SJSA1 (cell line): ENCODE results near the gene NDC80. TPM values are rescaled to one million over a fixed set of nuclear protein-coding genes. Genes with fewer than 3 reads are reported as not detected.
A peak's percentile ranks its signal among the peaks of the same experiment; 100 is the strongest.
"Not testable (repeated sequence)": the region's sequence is repeated elsewhere in the genome, so short reads cannot be mapped to it uniquely, and the experiment has no call there.

Experiments used
- DNase-seq, 2 experiments: peaks; one replicate each; pipeline ENCODE4 v3.0.0-alpha.2; 2015 to 2020; ENCODE audit warnings: low spot score in 2 of 2, low read depth in 1 of 2
- H3K27ac ChIP-seq: fragments of 250-450 bp; sonication (Bioruptor Pico); 2 replicates; pipeline ENCODE4 v1.5.1; 2020; ENCODE audit warnings: mild to moderate bottlenecking, moderate library complexity
- H3K27me3 ChIP-seq: fragments of 250-450 bp; sonication (Bioruptor Pico); replicated peaks from 2 replicates; pipeline ENCODE4 v1.5.1; 2020; ENCODE audit warnings: mild to moderate bottlenecking, moderate library complexity
- H3K36me3 ChIP-seq: fragments of 250-450 bp; sonication (Bioruptor Pico); 2 replicates; pipeline ENCODE4 v1.5.1; 2020; ENCODE audit warnings: mild to moderate bottlenecking
- H3K4me1 ChIP-seq: fragments of 250-450 bp; sonication (Bioruptor Pico); replicated peaks from 2 replicates; pipeline ENCODE4 v1.6.1; 2021; ENCODE audit warnings: mild to moderate bottlenecking
- H3K4me3 ChIP-seq: fragments of 250-450 bp; sonication (Bioruptor Pico); 2 replicates; pipeline ENCODE4 v1.5.1; 2020; ENCODE audit warnings: mild to moderate bottlenecking
- H3K9me3 ChIP-seq: fragments of 250-450 bp; sonication (Bioruptor Pico); replicated peaks from 2 replicates; pipeline ENCODE4 v1.5.1; 2020; ENCODE audit warnings: mild to moderate bottlenecking
- total RNA-seq: library from RNA; depleted of rRNA; stranded (reverse); fragments of >200 nt; shearing (Covaris generic); gene quantifications from 2 replicates; pipeline ENCODE4 v1.2.3, GENCODE V29; 2014

NDC80 gene
- total RNA-seq, 1 experiment from 2014 or later = 69.6 TPM

- H3K36me3 ChIP-seq = peaks cover 9% of the 10 kb centered on the region; the same call in 1 of the 2 replicates
- DNase-seq = no peak
- H3K9me3 ChIP-seq = no peaks in the 10 kb centered on the region
- H3K27ac ChIP-seq = no peak overlapping the region
- H3K4me3 ChIP-seq = no peak overlapping the region
- H3K4me1 ChIP-seq = peaks cover 18% of the 10 kb centered on the region
- H3K27me3 ChIP-seq = no peaks in the 10 kb centered on the region
These were observed 32.5 kb upstream of the NDC80 start for GRCh38 chr18:2538844-2539243.

- H3K27ac ChIP-seq = no peak overlapping the region
- peaks cover 18% of the 10 kb centered on the region for H3K4me1 ChIP-seq
- H3K9me3 ChIP-seq = no peaks in the 10 kb centered on the region
- no peak for DNase-seq
- no peaks in the 10 kb centered on the region for H3K27me3 ChIP-seq
- peaks cover 6% of the 10 kb centered on the region; the same call in 1 of the 2 replicates for H3K36me3 ChIP-seq
- no peak overlapping the region for H3K4me3 ChIP-seq
These were observed 30.8 kb upstream of the NDC80 start for GRCh38 chr18:2540575-2540974.

DNA sequence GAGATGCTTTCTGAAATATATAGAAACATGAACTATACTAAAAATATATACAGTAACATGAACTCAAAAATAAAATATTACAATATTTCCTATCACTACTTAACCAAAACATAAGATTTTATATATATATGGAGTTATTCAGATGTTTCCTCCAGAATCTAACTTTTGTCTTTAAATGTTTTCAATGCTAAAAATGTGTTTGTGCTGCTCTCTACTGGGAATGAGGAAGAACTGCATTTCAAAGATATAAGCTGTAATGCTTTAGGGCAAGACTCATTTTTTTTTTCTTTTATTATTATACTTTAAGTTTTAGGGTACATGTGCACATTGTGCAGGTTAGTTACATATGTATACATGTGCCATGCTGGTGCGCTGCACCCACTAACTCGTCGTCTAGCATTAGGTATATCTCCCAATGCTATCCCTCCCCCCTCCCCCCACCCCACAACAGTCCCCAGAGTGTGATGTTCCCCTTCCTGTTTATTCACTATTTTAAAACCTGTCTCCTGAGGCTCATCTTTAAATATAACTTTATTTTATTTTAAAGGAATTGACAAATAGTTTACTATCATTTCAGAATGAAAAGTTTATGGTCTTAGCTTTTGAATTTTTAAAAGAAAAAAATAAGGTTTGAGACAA lies 29.3 kb upstream of the NDC80 start:
- not testable (repeated sequence) for DNase-seq, H3K27ac ChIP-seq, H3K36me3 ChIP-seq, H3K4me3 ChIP-seq, H3K9me3 ChIP-seq, H3K27me3 ChIP-seq, H3K4me1 ChIP-seq

- Histone ChIP-seq H3K27ac (no peak overlapping the region), H3K36me3 (peaks cover 9% of the 10 kb centered on the region; the same call in 1 of the 2 replicates), H3K27me3 (no peaks in the 10 kb centered on the region), H3K9me3 (no peaks in the 10 kb centered on the region), H3K4me1 (no peaks in the 10 kb centered on the region; the same call in 1 of the 2 replicates), H3K4me3 (no peak overlapping the region)
- no peak for DNase-seq
These were observed 26.2 kb upstream of the NDC80 start for GRCh38 chr18:2545155-2545554.

GRCh38 chr18:2547477-2548087 lies 23.8 kb upstream of the NDC80 start:
- H3K4me1 ChIP-seq = no peaks in the 10 kb centered on the region
- DNase-seq = peak in 1 of 2 experiments; percentile 37
- peaks cover 3% of the 10 kb centered on the region; the same call in 1 of the 2 replicates for H3K36me3 ChIP-seq
- H3K4me3 ChIP-seq = no peak overlapping the region
- H3K27me3 ChIP-seq = no peaks in the 10 kb centered on the region
- H3K9me3 ChIP-seq = no peaks in the 10 kb centered on the region
- no peak overlapping the region for H3K27ac ChIP-seq

- H3K9me3 ChIP-seq = no peaks in the 10 kb centered on the region
- H3K27ac ChIP-seq = no peak overlapping the region
- DNase-seq = no peak
- H3K4me3 ChIP-seq = no peak overlapping the region
- peaks cover 6% of the 10 kb centered on the region for H3K36me3 ChIP-seq
- H3K4me1 ChIP-seq = no peaks in the 10 kb centered on the region
- no peaks in the 10 kb centered on the region for H3K27me3 ChIP-seq
These were observed 21.9 kb upstream of the NDC80 start for GRCh38 chr18:2549462-2549861.

- H3K27me3 ChIP-seq = no peaks in the 10 kb centered on the region
- DNase-seq = no peak
- no peaks in the 10 kb centered on the region for H3K4me1 ChIP-seq
- no peaks in the 10 kb centered on the region for H3K9me3 ChIP-seq
- H3K4me3 ChIP-seq = no peak overlapping the region
- H3K27ac ChIP-seq = no peak overlapping the region
- H3K36me3 ChIP-seq = peaks cover 11% of the 10 kb centered on the region
These were observed 19.9 kb upstream of the NDC80 start for GRCh38 chr18:2551425-2551824.

- Histone ChIP-seq H3K27me3 (no peaks in the 10 kb centered on the region), H3K9me3 (no peaks in the 10 kb centered on the region), H3K4me1 (no peaks in the 10 kb centered on the region), H3K27ac (no peak overlapping the region), H3K4me3 (no peak overlapping the region), H3K36me3 (peaks cover 7% of the 10 kb centered on the region; the same call in 1 of the 2 replicates)
- DNase-seq = no peak
These were observed 16.7 kb upstream of the NDC80 start for GRCh38 chr18:2554696-2555095.

DNA sequence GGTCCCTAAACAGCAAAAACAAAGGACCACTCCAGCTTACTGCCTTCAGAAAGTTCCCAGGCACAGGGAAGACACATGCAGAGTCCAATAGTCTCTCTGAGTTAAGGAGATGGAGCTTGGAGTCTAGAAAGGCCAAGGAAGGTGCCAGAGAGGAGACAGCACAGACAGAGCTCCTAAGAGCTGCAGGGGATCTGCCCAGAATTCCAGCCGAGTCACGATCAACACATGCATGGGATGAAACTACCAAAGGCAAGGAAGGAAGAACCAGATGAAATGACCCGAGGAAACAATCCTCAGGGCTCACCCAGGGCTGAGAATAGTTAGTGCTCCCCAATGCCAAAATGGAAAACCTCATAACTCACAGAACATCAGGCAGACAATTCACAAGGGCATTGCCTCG lies 15.5 kb upstream of the NDC80 start:
- Histone ChIP-seq H3K4me3 (no peak overlapping the region), H3K4me1 (no peaks in the 10 kb centered on the region), H3K27me3 (no peaks in the 10 kb centered on the region), H3K27ac (no peak overlapping the region), H3K9me3 (no peaks in the 10 kb centered on the region), H3K36me3 (peaks cover 7% of the 10 kb centered on the region; the same call in 1 of the 2 replicates)
- DNase-seq = no peak

DNA sequence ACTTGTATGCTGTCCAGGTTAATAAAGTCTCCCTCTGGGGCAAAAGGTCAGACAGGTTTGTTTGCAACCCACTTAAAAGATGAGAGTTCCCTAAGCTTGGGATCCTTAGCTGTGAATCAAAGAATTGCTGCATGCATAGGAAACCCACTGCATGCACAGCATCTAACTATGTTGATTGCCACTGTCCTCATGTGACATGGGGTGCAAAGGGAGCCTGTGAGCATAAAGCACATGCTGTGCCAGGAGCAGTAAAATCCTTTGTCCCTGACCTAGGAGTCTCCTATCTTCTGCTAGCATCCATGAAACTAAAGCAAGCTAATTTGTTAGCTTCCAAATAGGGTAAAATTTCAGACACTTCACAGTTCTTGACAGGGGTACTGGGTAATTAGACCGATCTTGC lies 13.8 kb upstream of the NDC80 start:
- Histone ChIP-seq H3K36me3 (peaks cover 12% of the 10 kb centered on the region), H3K27ac (no peak overlapping the region), H3K4me1 (no peaks in the 10 kb centered on the region), H3K4me3 (no peak overlapping the region), H3K27me3 (no peaks in the 10 kb centered on the region), H3K9me3 (no peaks in the 10 kb centered on the region)
- DNase-seq = no peak

DNA sequence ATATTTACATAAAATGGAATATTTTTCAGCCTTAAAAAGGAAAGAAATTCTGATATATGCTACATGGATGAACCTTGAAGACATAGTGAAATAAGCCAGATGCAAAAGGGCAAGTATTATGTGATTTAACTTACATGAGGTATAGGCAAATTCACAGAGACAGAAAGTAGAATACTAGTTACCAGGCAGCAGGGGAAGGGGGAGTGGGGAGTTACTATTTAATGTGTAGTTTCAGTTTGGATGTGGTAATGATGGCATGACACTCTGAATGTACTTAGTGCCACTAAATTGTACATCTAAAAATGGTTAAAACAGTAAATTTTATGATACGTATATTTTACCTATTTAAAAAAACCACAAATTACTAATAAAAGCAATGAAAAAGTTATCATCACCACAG lies 12.1 kb upstream of the NDC80 start:
- no peak overlapping the region for H3K4me3 ChIP-seq
- no peaks in the 10 kb centered on the region for H3K4me1 ChIP-seq
- H3K9me3 ChIP-seq = no peaks in the 10 kb centered on the region
- H3K27me3 ChIP-seq = no peaks in the 10 kb centered on the region
- peaks cover 9% of the 10 kb centered on the region; the same call in 1 of the 2 replicates for H3K36me3 ChIP-seq
- no peak for DNase-seq
- H3K27ac ChIP-seq = no peak overlapping the region

DNA sequence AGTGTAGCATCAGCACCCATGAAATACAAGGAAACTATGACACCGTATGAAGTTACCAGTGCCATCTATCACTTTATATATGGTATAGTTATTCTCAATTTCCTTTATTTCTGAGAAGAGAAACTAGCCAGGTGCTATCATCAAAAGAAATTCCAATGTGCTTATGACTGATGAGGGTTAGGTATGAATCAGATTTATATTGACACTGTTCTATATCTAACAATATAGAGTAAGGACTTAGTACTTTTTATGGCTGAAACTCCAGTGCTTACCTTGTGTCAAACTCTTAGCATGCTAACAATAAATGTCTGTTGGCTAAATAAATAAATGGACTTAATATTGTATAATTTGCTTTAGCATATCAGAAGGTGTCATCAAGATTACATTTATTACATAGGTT lies 7.0 kb upstream of the NDC80 start:
- H3K4me1 ChIP-seq = no peaks in the 10 kb centered on the region
- no peaks in the 10 kb centered on the region for H3K27me3 ChIP-seq
- H3K27ac ChIP-seq = no peak overlapping the region

GRCh38 chr18:2568129-2568528 lies 3.2 kb upstream of the NDC80 start:
- no peak for DNase-seq
- no peak overlapping the region for H3K4me3 ChIP-seq
- H3K27ac ChIP-seq = no peak overlapping the region
- no peaks in the 10 kb centered on the region for H3K27me3 ChIP-seq
- H3K9me3 ChIP-seq = no peaks in the 10 kb centered on the region
- H3K36me3 ChIP-seq = peaks cover 15% of the 10 kb centered on the region
- peaks cover 11% of the 10 kb centered on the region; the same call in 1 of the 2 replicates for H3K4me1 ChIP-seq

More for the DNA sequence above, 7.0 kb upstream of the NDC80 start:
- H3K36me3 ChIP-seq = peaks cover 9% of the 10 kb centered on the region; the same call in 1 of the 2 replicates
- no peaks in the 10 kb centered on the region for H3K9me3 ChIP-seq
- DNase-seq = no peak
- H3K4me3 ChIP-seq = no peak overlapping the region

- peaks cover 18% of the 10 kb centered on the region for H3K36me3 ChIP-seq
- no peak for DNase-seq
- no peaks in the 10 kb centered on the region for H3K27me3 ChIP-seq
- no peaks in the 10 kb centered on the region for H3K9me3 ChIP-seq
- H3K27ac ChIP-seq = no peak overlapping the region
- H3K4me1 ChIP-seq = peaks cover 14% of the 10 kb centered on the region; the same call in 1 of the 2 replicates
- H3K4me3 ChIP-seq = no peak overlapping the region
These were observed 2.8 kb upstream of the NDC80 start for GRCh38 chr18:2568605-2569004.
